Common myeloid progenitor, CD34-positive (primary cell): ENCODE data around the gene OPA1.

Experiments
- CTCF ChIA-PET: fragments of 350-600 bp; sonication (Branson Sonifier 250); formaldehyde crosslinking; loops from one replicate; lab custom pipeline; 2021; ENCODE audit warnings: antibody characterized with exemption; lab: Charles Lee
- POLR2A ChIA-PET: fragments of 350-600 bp; sonication (Branson Sonifier 250); formaldehyde crosslinking; loops from one replicate; lab custom pipeline; 2021; ENCODE audit warnings: antibody characterized with exemption; lab: Charles Lee
- DNase-seq, 3 donors: peaks; one replicate each; pipeline versions ENCODE4 v3.0.0 to v3.0.0-alpha.2; 2013
- H3K27ac ChIP-seq, 2 experiments: 1 replicate in 1 of 2; 2 replicates in 1 of 2; pipeline ENCODE4 v1.7.0; 2013; ENCODE audit warnings: inconsistent platforms in 2 of 2, low read length in 2 of 2, mild to moderate bottlenecking in 2 of 2, low read depth in 1 of 2, moderate library complexity in 1 of 2; ENCODE audit not compliant: severe bottlenecking in 2 of 2, insufficient read depth in 1 of 2, poor library complexity in 1 of 2
- H3K27me3 ChIP-seq, 5 experiments: replicated peaks in 2 of 5; 1 replicate in 3 of 5; 2 replicates in 2 of 5; pipeline versions ENCODE4 v1.6.1 to v1.7.0; 2013; ENCODE audit warnings: low read length in 4 of 5, mild to moderate bottlenecking in 2 of 5, moderate library complexity in 2 of 5, inconsistent platforms in 1 of 5; ENCODE audit not compliant: insufficient read depth in 5 of 5, control insufficient read depth in 4 of 5
- H3K36me3 ChIP-seq, 4 experiments: 1 replicate in 2 of 4; 2 replicates in 2 of 4; pipeline versions ENCODE4 v1.6.1 to v1.7.0; 2013; ENCODE audit warnings: low read length in 3 of 4, control low read depth in 1 of 4, mild to moderate bottlenecking in 1 of 4; ENCODE audit not compliant: control insufficient read depth in 4 of 4, insufficient read depth in 4 of 4
- H3K4me1 ChIP-seq, 4 experiments: 1 replicate in 3 of 4; 2 replicates in 1 of 4; pipeline versions ENCODE4 v1.6.1 to v1.7.1; 2013; ENCODE audit warnings: low read length in 3 of 4, mild to moderate bottlenecking in 3 of 4, control low read depth in 1 of 4, inconsistent platforms in 1 of 4, moderate library complexity in 1 of 4; ENCODE audit not compliant: control insufficient read depth in 4 of 4, insufficient read depth in 4 of 4; ENCODE audit errors: control extremely low read depth in 1 of 4
- H3K4me3 ChIP-seq, 7 experiments: 1 replicate in 4 of 7; 2 replicates in 3 of 7; pipeline versions ENCODE4 v1.5.1 to v1.7.0; 2013; ENCODE audit warnings: mild to moderate bottlenecking in 7 of 7, low read length in 6 of 7, moderate library complexity in 6 of 7, inconsistent platforms in 2 of 7, low read depth in 2 of 7, control low read depth in 1 of 7; ENCODE audit not compliant: insufficient read depth in 4 of 7, control insufficient read depth in 1 of 7; ENCODE audit errors: extremely low read depth in 1 of 7
- H3K9me3 ChIP-seq, 5 experiments: 1 replicate in 4 of 5; 2 replicates in 1 of 5; pipeline versions ENCODE4 v1.6.1 to v1.7.1; 2013; ENCODE audit warnings: low read length in 4 of 5, mild to moderate bottlenecking in 2 of 5, inconsistent platforms in 1 of 5, low read depth in 1 of 5, moderate library complexity in 1 of 5; ENCODE audit not compliant: control insufficient read depth in 4 of 5, insufficient read depth in 2 of 5; ENCODE audit errors: control extremely low read depth in 1 of 5
- WGBS: methylation state at CpG from one replicate; pipeline ENCODE4 v1.1.5; 2013; ENCODE audit not compliant: insufficient coverage; 5-methylcytosine and 5-hydroxymethylcytosine counted together

Gene OPA1

DNA sequence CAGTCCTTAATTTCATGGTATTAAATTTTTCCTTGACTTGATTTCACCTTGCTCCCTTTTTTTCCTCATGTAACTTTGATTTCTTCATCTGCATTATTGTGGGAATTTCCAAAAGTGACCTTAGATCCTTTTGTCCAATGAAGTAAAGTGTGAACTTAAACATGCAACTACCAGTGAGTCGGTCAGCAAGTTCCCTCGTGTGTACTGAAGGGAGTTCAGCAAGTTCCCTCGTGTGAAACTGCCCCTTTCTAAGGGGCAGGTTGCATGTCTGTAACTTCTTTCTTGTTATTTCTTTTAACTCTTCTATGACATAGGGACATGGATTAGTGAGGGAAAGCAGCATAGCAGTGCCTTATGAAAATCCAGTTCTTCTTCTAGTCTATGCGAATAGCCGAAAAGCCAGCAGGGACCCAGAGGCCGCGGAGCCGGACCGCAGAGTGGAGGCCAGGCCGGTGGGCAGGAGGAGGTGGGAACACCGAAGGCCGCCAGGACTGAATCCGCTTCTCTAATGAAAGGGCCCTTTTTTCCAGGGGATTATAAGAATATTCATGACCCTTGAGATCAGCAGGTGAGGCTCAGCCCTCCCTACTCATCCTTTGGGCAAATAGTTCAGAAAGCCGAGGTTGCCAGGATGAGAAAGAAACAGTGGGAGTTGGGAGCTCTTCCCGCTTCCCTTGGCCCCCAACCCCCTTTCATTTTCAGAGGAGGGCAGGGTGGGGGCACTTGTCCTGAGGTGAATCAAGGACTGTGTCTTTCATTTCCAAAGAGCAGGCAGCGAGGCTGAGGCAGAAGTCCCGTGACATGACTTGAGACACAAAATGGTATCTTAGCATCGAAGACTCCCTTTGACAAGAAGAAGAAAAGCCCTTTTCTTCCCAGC is 117.5 kb downstream of the OPA1 start:
- 95% methylated on average over 16 of the region's 18 CpGs for WGBS
- DNase-seq, result no peak
- Histone ChIP-seq H3K4me3 (no peak overlapping the region), H3K27ac (no peak overlapping the region), H3K36me3 (no peaks in the 10 kb centered on the region), H3K9me3 (peaks cover 2 to 13% (median 10%) of the 10 kb centered on the region in 5 experiments), H3K4me1 (no peaks in the 10 kb centered on the region), H3K27me3 (no peaks in the 10 kb centered on the region)
- ChIA-PET CTCF (no interaction called here), POLR2A (no interaction called here)

DNA sequence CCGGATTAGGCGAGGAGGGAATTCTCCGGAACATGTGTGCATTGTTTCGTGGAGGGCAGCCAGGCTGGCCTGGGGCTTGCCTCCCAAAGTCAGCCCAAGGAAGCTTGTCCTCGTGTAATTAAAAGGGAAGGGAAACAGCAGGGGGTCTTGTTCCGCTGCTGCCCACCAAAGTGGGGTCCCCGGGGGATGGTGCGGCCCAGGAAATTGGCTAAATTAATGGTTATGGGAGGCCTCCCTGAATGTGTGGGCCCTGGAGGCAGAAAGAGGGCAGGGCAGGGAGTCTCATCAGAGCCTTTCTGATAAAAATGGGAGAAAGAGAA is 118.1 kb downstream of the OPA1 start:
- H3K4me1 ChIP-seq, result peaks cover 0 to 5% (median 2%) of the 10 kb centered on the region in 4 experiments
- DNase-seq, result no peak
- peaks cover 2 to 13% (median 10%) of the 10 kb centered on the region in 5 experiments for H3K9me3 ChIP-seq
- 95% methylated on average over 8 of the region's 8 CpGs for WGBS
- ChIA-PET CTCF (no interaction called here), POLR2A (no interaction called here)
- no peaks in the 10 kb centered on the region for H3K27me3 ChIP-seq
- no peaks in the 10 kb centered on the region for H3K36me3 ChIP-seq
- no peak overlapping the region for H3K27ac ChIP-seq
- H3K4me3 ChIP-seq, result no peak overlapping the region

DNA sequence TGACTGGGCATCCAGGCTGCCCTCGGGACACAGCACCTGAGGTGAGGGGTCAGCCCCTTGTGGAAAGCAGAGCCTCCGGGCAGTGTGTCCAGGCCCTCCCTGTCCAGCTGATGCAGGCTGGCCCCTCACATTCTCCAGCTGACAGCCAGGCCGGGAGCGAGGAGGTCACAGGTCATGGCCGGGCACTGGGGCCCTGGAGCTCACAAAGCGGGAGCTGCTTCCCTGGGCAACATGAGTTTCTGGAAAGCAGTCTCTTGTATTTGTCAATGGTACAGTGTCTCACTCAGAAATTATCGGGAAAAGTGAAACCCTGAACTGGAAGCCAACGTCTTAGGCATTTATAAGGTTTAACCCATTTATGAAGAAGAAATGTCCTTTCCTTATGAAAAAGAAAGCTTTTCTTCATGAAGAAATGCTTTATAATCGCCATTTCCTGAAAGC is 118.5 kb downstream of the OPA1 start:
- no peak overlapping the region for H3K27ac ChIP-seq
- 99% methylated on average over 7 of the region's 9 CpGs for WGBS
- ChIA-PET POLR2A (no interaction called here), CTCF (no interaction called here)
- H3K36me3 ChIP-seq, result no peaks in the 10 kb centered on the region
- peaks cover 2 to 13% (median 10%) of the 10 kb centered on the region in 5 experiments for H3K9me3 ChIP-seq
- DNase-seq, result no peak
- H3K27me3 ChIP-seq, result no peaks in the 10 kb centered on the region
- H3K4me1 ChIP-seq, result peaks cover 0 to 9% (median 6%) of the 10 kb centered on the region in 4 experiments
- no peak overlapping the region for H3K4me3 ChIP-seq

DNA sequence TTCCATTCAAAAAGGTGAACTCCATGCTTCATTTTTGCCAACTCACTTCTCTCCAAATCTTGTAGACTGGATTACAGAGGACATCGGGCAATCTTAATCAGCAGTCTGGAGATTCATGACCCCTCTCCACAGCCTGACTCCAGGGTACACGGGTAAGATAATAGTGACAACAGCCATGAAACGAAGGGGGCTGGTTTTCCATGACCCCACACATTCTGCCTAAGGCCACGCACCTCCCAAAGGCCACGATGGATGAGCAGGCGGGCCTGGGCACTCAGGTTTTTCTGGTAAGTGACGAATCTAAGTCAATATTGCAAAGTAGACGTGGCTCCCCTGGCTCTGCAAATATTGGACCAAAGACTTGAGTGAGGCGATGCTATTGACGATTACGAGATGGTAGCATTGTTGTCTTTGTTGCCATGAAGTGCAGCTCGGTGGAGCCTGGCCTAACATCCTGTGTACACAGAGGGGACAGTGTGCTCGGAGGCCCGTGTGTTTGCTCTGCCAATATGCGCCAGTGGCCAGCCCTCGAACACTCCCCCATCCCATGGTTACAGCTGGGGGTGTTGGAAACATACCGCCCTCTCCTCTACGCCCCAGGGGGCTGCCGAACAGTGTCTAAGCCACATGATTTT is 119.1 kb downstream of the OPA1 start:
- DNase-seq, result no peak
- Histone ChIP-seq H3K27me3 (no peaks in the 10 kb centered on the region), H3K9me3 (peaks cover 2 to 13% (median 10%) of the 10 kb centered on the region in 5 experiments), H3K4me3 (no peak overlapping the region), H3K27ac (no peak overlapping the region), H3K36me3 (no peaks in the 10 kb centered on the region), H3K4me1 (peaks cover 0 to 14% (median 9%) of the 10 kb centered on the region in 4 experiments)
- POLR2A ChIA-PET, result no interaction called here
- WGBS, result over 99% methylated on average over 16 of the region's 19 CpGs
- CTCF ChIA-PET, result no interaction called here

DNA sequence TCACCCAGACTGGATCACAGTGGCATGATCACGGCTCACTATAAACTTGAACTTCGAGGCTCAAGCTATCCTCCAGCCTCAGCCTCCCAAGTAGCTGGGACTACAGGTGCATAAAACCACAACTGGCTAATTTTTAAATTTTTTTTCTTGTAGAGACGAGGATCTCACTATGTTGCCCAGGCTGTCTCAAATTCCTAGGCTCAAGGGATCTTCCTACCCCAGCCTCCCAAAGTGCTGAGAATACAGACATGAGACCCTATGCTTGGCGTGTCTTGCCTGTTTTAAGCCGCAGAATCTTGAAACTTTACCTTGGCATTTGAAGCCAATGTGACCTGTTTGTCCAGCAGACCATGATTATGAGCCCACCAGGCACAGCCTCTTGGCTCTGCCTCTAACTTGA is 119.9 kb downstream of the OPA1 start:
- Histone ChIP-seq H3K4me3 (no peak overlapping the region), H3K36me3 (no peaks in the 10 kb centered on the region), H3K4me1 (peaks cover 0 to 19% (median 9%) of the 10 kb centered on the region in 4 experiments), H3K27ac (no peak overlapping the region), H3K27me3 (no peaks in the 10 kb centered on the region), H3K9me3 (peaks cover 2 to 13% (median 10%) of the 10 kb centered on the region in 5 experiments)
- ChIA-PET CTCF (no interaction called here), POLR2A (no interaction called here)
- no peak for DNase-seq
- 90% methylated on average over 5 of the region's 5 CpGs for WGBS

DNA sequence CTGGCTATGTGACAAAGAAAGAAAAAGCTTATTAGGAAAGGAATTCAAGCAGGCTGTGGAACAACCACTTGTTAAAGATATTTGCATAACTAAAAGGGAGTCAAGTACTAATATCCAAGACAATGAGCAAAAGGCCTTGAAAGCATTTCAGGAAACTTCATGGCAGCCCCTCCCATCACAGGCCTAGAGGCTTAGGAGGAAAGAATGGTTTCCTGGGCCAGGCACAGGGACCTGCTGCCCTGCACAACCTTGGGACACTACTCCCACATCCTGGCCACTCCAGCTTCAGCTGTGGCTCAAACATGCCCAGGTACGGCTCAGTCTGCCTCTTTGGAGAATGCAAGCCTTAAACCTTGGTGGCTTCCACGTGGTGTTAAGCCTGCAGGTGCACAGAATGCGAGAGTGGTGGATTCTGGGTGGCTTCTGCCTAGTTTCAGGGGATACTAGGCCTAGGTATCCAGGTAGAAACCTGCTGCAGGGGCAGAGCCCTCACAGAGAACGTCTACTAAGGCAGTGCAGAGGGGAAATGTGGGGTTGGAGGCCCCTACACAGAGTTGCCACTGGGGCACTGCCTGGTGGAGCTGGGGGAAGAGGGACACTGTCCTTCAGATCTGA is 121.6 kb downstream of the OPA1 start:
- no peaks in the 10 kb centered on the region for H3K36me3 ChIP-seq
- ChIA-PET POLR2A (no interaction called here), CTCF (interaction anchor here (1.3 kb wide), 1 partner anchor 9 kb away, joined by 3 read pairs; no protein-coding TSS in a partner anchor)
- WGBS, result 90% methylated on average over 4 of the region's 4 CpGs
- DNase-seq, result no peak
- peaks cover 0 to 19% (median 9%) of the 10 kb centered on the region in 4 experiments for H3K4me1 ChIP-seq
- no peaks in the 10 kb centered on the region for H3K27me3 ChIP-seq
- no peak overlapping the region for H3K4me3 ChIP-seq
- peaks cover 2 to 20% (median 16%) of the 10 kb centered on the region in 5 experiments for H3K9me3 ChIP-seq
- H3K27ac ChIP-seq, result no peak overlapping the region
